Transverse colon (tissue), 4 donors: ENCODE measurements around the gene GMPR2. TPM values are rescaled to one million over a fixed set of nuclear protein-coding genes. Genes with fewer than 3 reads are reported as not detected.

Source experiments
- DNase-seq: peaks from one replicate; pipeline ENCODE4 v3.0.0-alpha.2; 2019
- H3K27ac ChIP-seq, 4 donors: fragments of 200-600 bp; sonication (generic); 2 replicates each; pipeline ENCODE4 v1.5.1; 2016 to 2018; ENCODE audit warnings: inconsistent platforms in 4 of 4
- H3K27me3 ChIP-seq: fragments of 200-600 bp; sonication (generic); 2 replicates; pipeline ENCODE4 v1.5.1; 2017; ENCODE audit warnings: inconsistent platforms
- H3K36me3 ChIP-seq, 4 donors: fragments of 200-600 bp; sonication (generic); 2 replicates each; pipeline ENCODE4 v1.5.1; 2017 to 2019; ENCODE audit warnings: inconsistent platforms in 4 of 4
- H3K4me1 ChIP-seq, 4 donors: fragments of 200-600 bp; sonication (generic); 2 replicates each; pipeline ENCODE4 v1.5.1; 2017 to 2020; ENCODE audit warnings: inconsistent platforms in 4 of 4
- H3K4me3 ChIP-seq, 4 donors: fragments of 200-600 bp; sonication (generic); 1 replicate in 1 of 4; 2 replicates in 3 of 4; pipeline versions ENCODE4 v1.5.1 to v1.6.1; 2017 to 2019; ENCODE audit warnings: inconsistent platforms in 4 of 4
- H3K9me3 ChIP-seq, 2 donors: fragments of 200-600 bp; sonication (generic); 2 replicates each; pipeline ENCODE4 v1.5.1; 2017 to 2019; ENCODE audit warnings: inconsistent platforms in 2 of 2
- CTCF ChIP-seq, 5 experiments: fragments of 200-600 bp in 3 of 5; fragments of 450-650 bp in 2 of 5; sonication (generic) in 3 of 5; IDR thresholded peaks; 1 replicate in 2 of 5; 2 replicates in 3 of 5; pipeline ENCODE4 v1.5.1; 2016 to 2017; ENCODE audit warnings: antibody characterized with exemption in 5 of 5, inconsistent platforms in 3 of 5, mild to moderate bottlenecking in 2 of 5, moderate library complexity in 1 of 5
- EP300 ChIP-seq: sonication (generic); formaldehyde crosslinking; IDR thresholded peaks from one replicate; pipeline ENCODE4 v1.6.1; 2017; ENCODE audit warnings: antibody characterized with exemption, low read depth
- POLR2A ChIP-seq: fragments of 450-650 bp; IDR thresholded peaks from one replicate; pipeline ENCODE4 v1.6.1; 2016; ENCODE audit warnings: antibody characterized with exemption, mild to moderate bottlenecking, moderate library complexity
- POLR2AphosphoS5 ChIP-seq, 3 donors: sonication (generic); formaldehyde crosslinking; IDR thresholded peaks; one replicate each; pipeline ENCODE4 v1.6.1; 2016; ENCODE audit warnings: antibody characterized with exemption in 3 of 3
- WGBS, 2 donors: methylation state at CpG; one replicate each; pipeline ENCODE4 v1.1.5; 2018; ENCODE audit warnings: low coverage in 1 of 2; 5-methylcytosine and 5-hydroxymethylcytosine counted together
- in situ Hi-C, 4 donors: fragments of 200-750 bp; cut with MboI; loops; one replicate each; pipeline versions ENCODE4 v1.15.0 to v1.15.1; 2017; ENCODE audit warnings: low sequenced_read_pairs in 3 of 4, low pct_ligation_motif_present in 1 of 4, low pct_unique_long_range_greater_than_20kb in 1 of 4
- intact Hi-C: fragments of 100-400 bp; cut with DNase I; formaldehyde crosslinking; loops from one replicate; pipeline ENCODE4 v1.15.1; 2023; ENCODE audit warnings: low total_unique reads
- total RNA-seq, 4 donors: library from RNA; depleted of rRNA; stranded (reverse); fragments of >200 nt; gene quantifications; one replicate each; pipeline ENCODE4 v1.1.0, GENCODE V29; 2016

GMPR2 gene
- total RNA-seq, 4 donors from 2014 or later, result 4.2 to 72.5 (median 46.3) TPM

- Histone ChIP-seq H3K4me3 (no peak overlapping the region), H3K27me3 (no peaks in the 10 kb centered on the region), H3K36me3 (peaks cover 0 to 18% (median 0%) of the 10 kb centered on the region in 4 donors), H3K9me3 (no peaks in the 10 kb centered on the region), H3K4me1 (peaks cover 0 to 5% (median under 1%) of the 10 kb centered on the region in 4 donors), H3K27ac (no peak overlapping the region)
- no peak for DNase-seq
- in situ Hi-C loops (no loop called here), intact Hi-C loops (no loop called here)
- 85 to 95% methylated on average over 9 to 17 of the region's 18 CpGs for WGBS, 2 donors
- TF ChIP-seq CTCF (IDR thresholded peaks at IDR 0.05), result no peak
- no peak for TF ChIP-seq POLR2AphosphoS5 (IDR thresholded peaks at IDR 0.05)
- TF ChIP-seq POLR2A, result no peak
- no peak for TF ChIP-seq EP300
Measured at GRCh38 chr14:24266344-24267244, 33.9 kb downstream of the GMPR2 start.

GRCh38 chr14:24267516-24267915, 34.8 kb downstream of the GMPR2 start:
- no peak for DNase-seq
- no peaks in the 10 kb centered on the region for H3K27me3 ChIP-seq

GRCh38 chr14:24268225-24268624, 35.5 kb downstream of the GMPR2 start:
- whole genome bisulfite sequencing, 2 donors, result 92 to 93% methylated on average over 7 to 9 of the region's 9 CpGs
- Histone ChIP-seq H3K9me3 (no peaks in the 10 kb centered on the region), H3K4me3 (no peak overlapping the region), H3K27ac (no peak overlapping the region), H3K27me3 (no peaks in the 10 kb centered on the region), H3K4me1 (peaks cover 0 to 15% (median 2%) of the 10 kb centered on the region in 4 donors), H3K36me3 (peaks cover 0 to 18% (median 0%) of the 10 kb centered on the region in 4 donors)
- intact Hi-C loops (no loop called here), in situ Hi-C loops (no loop called here)
- TF ChIP-seq EP300 (no peak), POLR2AphosphoS5 (IDR thresholded peaks at IDR 0.05) (no peak), POLR2A (no peak), CTCF (IDR thresholded peaks at IDR 0.05) (no peak)
- no peak for DNase-seq

More at GRCh38 chr14:24267516-24267915, 34.8 kb downstream of the GMPR2 start:
- no peak for TF ChIP-seq CTCF (IDR thresholded peaks at IDR 0.05)
- no peak for TF ChIP-seq EP300
- TF ChIP-seq POLR2A, result no peak
- no peak for TF ChIP-seq POLR2AphosphoS5 (IDR thresholded peaks at IDR 0.05)
- intact Hi-C loops (no loop called here), in situ Hi-C loops (no loop called here)
- H3K4me3 ChIP-seq, result no peak overlapping the region
- H3K36me3 ChIP-seq, result peaks cover 0 to 18% (median 0%) of the 10 kb centered on the region in 4 donors
- no peaks in the 10 kb centered on the region for H3K9me3 ChIP-seq
- H3K27ac ChIP-seq, result no peak overlapping the region
- 93% methylated on average over 9 of the region's 9 CpGs; no CpG with 5 or more reads in 1 of the 2 donors for WGBS, 2 donors
- H3K4me1 ChIP-seq, result peaks cover 0 to 14% (median 2%) of the 10 kb centered on the region in 4 donors

- H3K9me3 ChIP-seq, result no peaks in the 10 kb centered on the region
- no peak overlapping the region for H3K27ac ChIP-seq
- no peaks in the 10 kb centered on the region for H3K27me3 ChIP-seq
- H3K4me1 ChIP-seq, result peaks cover 0 to 15% (median 2%) of the 10 kb centered on the region in 4 donors
- no peak for TF ChIP-seq POLR2A
- TF ChIP-seq EP300, result no peak
- TF ChIP-seq POLR2AphosphoS5 (IDR thresholded peaks at IDR 0.05), result no peak
- TF ChIP-seq CTCF (IDR thresholded peaks at IDR 0.05), result no peak
- intact Hi-C loops, result no loop called here
- WGBS, 2 donors, result 85 to 89% methylated on average over 4 to 8 of the region's 8 CpGs
- no peak for DNase-seq
- in situ Hi-C loops, result no loop called here
- peaks cover 0 to 18% (median 0%) of the 10 kb centered on the region in 4 donors for H3K36me3 ChIP-seq
- no peak overlapping the region for H3K4me3 ChIP-seq
Measured at GRCh38 chr14:24269368-24269767, 36.6 kb downstream of the GMPR2 start.
